ENCODE results near the gene FOXP3. TPM values are rescaled to one million over a fixed set of nuclear protein-coding genes. Genes with fewer than 3 reads are reported as not detected.

FOXP3 gene
- total and polyA plus RNA-seq, 2 of the 4 experiments (the other 2 are of a cell fraction), result 0.05 TPM; not detected in 1

- no peak overlapping the region for H3K4ac ChIP-seq (ENCODE audit: low read depth, low read length)
- no peak overlapping the region for H3K18ac ChIP-seq (ENCODE audit: low read depth, low read length)
- no peak overlapping the region for H2BK15ac ChIP-seq (ENCODE audit: low read depth, low read length)
- H2BK20ac ChIP-seq (ENCODE audit: low read depth, low read length), result no peak overlapping the region
- no peak overlapping the region for H4K5ac ChIP-seq (ENCODE audit: low read depth, low read length)
- POLR2A ChIA-PET (ENCODE audit: unreplicated experiment), result no interaction called here
- no peak overlapping the region for H2AK9ac ChIP-seq (replicated peaks; ENCODE audit: low read depth, low read length, poor library complexity)
- no peak overlapping the region for H2BK5ac ChIP-seq (ENCODE audit: low read depth, low read length, poor library complexity, severe bottlenecking)
- intact Hi-C loops (cut with micrococcal nuclease), result no loop called here
- no peak for DNase-seq
- no TSS peak for BruUV-seq (replicated peaks)
- no peaks in the 10 kb centered on the region for H3K79me1 ChIP-seq (ENCODE audit: low read depth in 1 of 2, low read length in 2 of 2)
- CTCF ChIA-PET, result no interaction called here
- no peak overlapping the region for H3K23ac ChIP-seq (ENCODE audit: low read depth, low read length)
- H3K4me3 ChIP-seq (ENCODE audit: insufficient read depth, low read depth, low read length), result no peak overlapping the region
- ATAC-seq (ENCODE audit: low read depth), result no peak
- no peak overlapping the region for H3K56ac ChIP-seq (ENCODE audit: extremely low read depth, insufficient read depth, low read length)
- no peak overlapping the region for H3K9ac ChIP-seq (ENCODE audit: low read depth, low read length)
- H4K8ac ChIP-seq (ENCODE audit: low read depth in 2 of 2, low read length in 2 of 2), result no peak overlapping the region
- H3K27me3 ChIP-seq (ENCODE audit: control insufficient read depth, insufficient read depth, low read length), result no peaks in the 10 kb centered on the region
- H3K4me1 ChIP-seq (ENCODE audit: control insufficient read depth, insufficient read depth, low read length), result no peaks in the 10 kb centered on the region
- H4K20me1 ChIP-seq (ENCODE audit: insufficient read depth, low read length), result no peaks in the 10 kb centered on the region
- no peaks in the 10 kb centered on the region for H3K9me1 ChIP-seq (ENCODE audit: insufficient read depth, low read length)
- H2AFZ ChIP-seq (replicated peaks; ENCODE audit: low read length, poor library complexity), result no peak overlapping the region
- no peak overlapping the region for H2AK5ac ChIP-seq (ENCODE audit: low read depth, low read length)
- H4K91ac ChIP-seq (ENCODE audit: insufficient read depth, low read depth, low read length), result no peak overlapping the region
- H3K9me3 ChIP-seq (ENCODE audit: control insufficient read depth, insufficient read depth, low read length), result no peaks in the 10 kb centered on the region
- no peak overlapping the region for H3K27ac ChIP-seq (ENCODE audit: insufficient read depth, low read length)
- no CpG with 5 or more reads among the region's 13 CpGs for WGBS, 2 experiments (ENCODE audit: extremely low coverage in 2 of 2, insufficient read length in 1 of 2)
- H2BK120ac ChIP-seq (ENCODE audit: low read depth, low read length), result no peak overlapping the region
- dilution Hi-C loops (cut with HindIII; ENCODE audit: low sequenced_read_pairs, unreplicated experiment), result no loop called here
- no peak for TF ChIP-seq USF2 (IDR thresholded peaks at IDR 0.05; ENCODE audit: low read depth, low read length)
- no peak for TF ChIP-seq RCOR1 (IDR thresholded peaks at IDR 0.05; ENCODE audit: insufficient replicate concordance, low read length)
- TF ChIP-seq BHLHE40 (IDR thresholded peaks at IDR 0.05; ENCODE audit: low read depth, low read length), result no peak
- no peak for TF ChIP-seq RAD21 (IDR thresholded peaks at IDR 0.05; ENCODE audit: low read length)
- H3K36me3 ChIP-seq (ENCODE audit: control insufficient read depth, insufficient read depth, low read length), result peaks cover 4% of the 10 kb centered on the region; the same call in 1 of the 2 replicates
- H3K14ac ChIP-seq (replicated peaks; ENCODE audit: low read depth, low read length), result no peak overlapping the region
- in situ Hi-C loops (cut with MboI; ENCODE audit: low sequenced_read_pairs), result no loop called here
- no peak overlapping the region for H3K4me2 ChIP-seq (ENCODE audit: low read depth, low read length)
Observed at GRCh38 chrX:49250066-49250465, 14.4 kb downstream of the FOXP3 start.
